Epidermal melanocyte (primary cell): ENCODE results near the gene DLG2.
"Not testable (repeated sequence)": the region's sequence is repeated elsewhere in the genome, so short reads cannot be mapped to it uniquely, and the experiment has no call there.

Experiments used
- DNase-seq: peaks from one replicate; pipeline ENCODE4 v3.0.0; 2011; ENCODE audit warnings: low spot score; ENCODE audit not compliant: insufficient read length

DLG2 gene

GRCh38 chr11:83448686-83449085 is 2178.5 kb downstream of the DLG2 start:
- no peak for DNase-seq

GRCh38 chr11:83443880-83444279 is 2183.3 kb downstream of the DLG2 start:
- DNase-seq: not testable (repeated sequence)

GRCh38 chr11:83441601-83442000 is 2185.5 kb downstream of the DLG2 start:
- DNase-seq: no peak

- DNase-seq: no peak
Measured at GRCh38 chr11:83441171-83441570, 2186.0 kb downstream of the DLG2 start.

GRCh38 chr11:83438438-83438837 is 2188.7 kb downstream of the DLG2 start:
- DNase-seq: no peak

GRCh38 chr11:83437939-83438338 is 2189.2 kb downstream of the DLG2 start:
- DNase-seq: no peak

- DNase-seq: no peak
Measured at GRCh38 chr11:83436855-83437254, 2190.3 kb downstream of the DLG2 start.

- DNase-seq: not testable (repeated sequence)
Measured at GRCh38 chr11:83434812-83435211, 2192.3 kb downstream of the DLG2 start.

- no peak for DNase-seq
Measured at GRCh38 chr11:83427943-83428342, 2199.2 kb downstream of the DLG2 start.

- no peak for DNase-seq
Measured at GRCh38 chr11:83427501-83427900, 2199.6 kb downstream of the DLG2 start.

- no peak for DNase-seq
Measured at GRCh38 chr11:83425137-83425466, 2202.0 kb downstream of the DLG2 start.

- no peak for DNase-seq
Measured at GRCh38 chr11:83424376-83425136, 2202.6 kb downstream of the DLG2 start.

- not testable (repeated sequence) for DNase-seq
Measured at GRCh38 chr11:83422641-83423040, 2204.5 kb downstream of the DLG2 start.

- no peak for DNase-seq
Measured at GRCh38 chr11:83410605-83411565, 2216.3 kb downstream of the DLG2 start.

GRCh38 chr11:83409891-83410290 is 2217.3 kb downstream of the DLG2 start:
- no peak for DNase-seq

- DNase-seq: no peak
Measured at GRCh38 chr11:83409476-83409875, 2217.7 kb downstream of the DLG2 start.

- DNase-seq: no peak
Measured at GRCh38 chr11:83408946-83409345, 2218.2 kb downstream of the DLG2 start.
